Measurements from ENCODE around the gene CRIP2.

The CRIP2 gene

GRCh38 chr14:105471297-105471821 is 3.3 kb upstream of the CRIP2 start:
- H3K4me3 ChIP-seq (replicated peaks; ENCODE audit: low read depth, low read length), result no peak overlapping the region
- DNase-seq (ENCODE audit: extremely low read depth, insufficient read length), result no peak
- peaks cover 7% of the 10 kb centered on the region for H3K36me3 ChIP-seq (ENCODE audit: control insufficient read depth, insufficient read depth, low read length)
- no peak for TF ChIP-seq CTCF (IDR thresholded peaks at IDR 0.05; ENCODE audit: insufficient read depth, low read length, poor library complexity, severe bottlenecking)
- H3K27me3 ChIP-seq (replicated peaks; ENCODE audit: control insufficient read depth, insufficient read depth, low read length), result no peaks in the 10 kb centered on the region; the same call in 1 of the 2 replicates

GRCh38 chr14:105471823-105472485 is 2.7 kb upstream of the CRIP2 start:
- TF ChIP-seq CTCF (IDR thresholded peaks at IDR 0.05; ENCODE audit: insufficient read depth, low read length, poor library complexity, severe bottlenecking), result no peak
- no peak for DNase-seq (ENCODE audit: extremely low read depth, insufficient read length)
- H3K27me3 ChIP-seq (replicated peaks; ENCODE audit: control insufficient read depth, insufficient read depth, low read length), result no peaks in the 10 kb centered on the region; the same call in 1 of the 2 replicates
- H3K4me3 ChIP-seq (replicated peaks; ENCODE audit: low read depth, low read length), result no peak overlapping the region
- peaks cover 7% of the 10 kb centered on the region for H3K36me3 ChIP-seq (ENCODE audit: control insufficient read depth, insufficient read depth, low read length)

- Histone ChIP-seq H3K27me3 (replicated peaks; ENCODE audit: control insufficient read depth, insufficient read depth, low read length) (no peaks in the 10 kb centered on the region; the same call in 1 of the 2 replicates), H3K36me3 (ENCODE audit: control insufficient read depth, insufficient read depth, low read length) (peaks cover 7% of the 10 kb centered on the region), H3K4me3 (replicated peaks; ENCODE audit: low read depth, low read length) (no peak overlapping the region)
- DNase-seq (ENCODE audit: extremely low read depth, insufficient read length), result no peak
- no peak for TF ChIP-seq CTCF (IDR thresholded peaks at IDR 0.05; ENCODE audit: insufficient read depth, low read length, poor library complexity, severe bottlenecking)
Observed at GRCh38 chr14:105472486-105472991, 2.1 kb upstream of the CRIP2 start.

GRCh38 chr14:105473033-105473676 is 1.5 kb upstream of the CRIP2 start:
- no peak for TF ChIP-seq CTCF (IDR thresholded peaks at IDR 0.05; ENCODE audit: insufficient read depth, low read length, poor library complexity, severe bottlenecking)
- H3K4me3 ChIP-seq (replicated peaks; ENCODE audit: low read depth, low read length), result no peak overlapping the region
- DNase-seq (ENCODE audit: extremely low read depth, insufficient read length), result no peak
- peaks cover 7% of the 10 kb centered on the region for H3K36me3 ChIP-seq (ENCODE audit: control insufficient read depth, insufficient read depth, low read length)
- H3K27me3 ChIP-seq (replicated peaks; ENCODE audit: control insufficient read depth, insufficient read depth, low read length), result no peaks in the 10 kb centered on the region; the same call in 1 of the 2 replicates

GRCh38 chr14:105473677-105474482 is 741 bp upstream of the CRIP2 start:
- Histone ChIP-seq H3K27me3 (replicated peaks; ENCODE audit: control insufficient read depth, insufficient read depth, low read length) (no peaks in the 10 kb centered on the region; the same call in 1 of the 2 replicates), H3K4me3 (replicated peaks; ENCODE audit: low read depth, low read length) (peak overlapping the region; percentile 53), H3K36me3 (ENCODE audit: control insufficient read depth, insufficient read depth, low read length) (peaks cover 3% of the 10 kb centered on the region)
- no peak for TF ChIP-seq CTCF (IDR thresholded peaks at IDR 0.05; ENCODE audit: insufficient read depth, low read length, poor library complexity, severe bottlenecking)
- DNase-seq (ENCODE audit: extremely low read depth, insufficient read length), result no peak

Measured in GM06990 (cell line).